Subcutaneous adipose tissue (tissue), 4 donors: Measurements from ENCODE around the gene ZNF584. TPM values are rescaled to one million over a fixed set of nuclear protein-coding genes. Genes with fewer than 3 reads are reported as not detected.

Experiments
- total RNA-seq, 4 donors: library from RNA; depleted of rRNA; stranded (reverse); fragments of >200 nt; gene quantifications; one replicate each; pipeline ENCODE4 v1.1.0, GENCODE V29; 2016
- TF ChIP-seq, protein P1 (sequence below): fragments of 450-650 bp; IDR thresholded peaks from one replicate; pipeline ENCODE4 v1.5.1; 2016; ENCODE audit warnings: low read depth, mild to moderate bottlenecking, control low read depth, antibody characterized with exemption, moderate library complexity

Gene ZNF584
- total RNA-seq, 4 donors from 2014 or later: 4.7 to 9.5 (median 8.4) TPM

DNA sequence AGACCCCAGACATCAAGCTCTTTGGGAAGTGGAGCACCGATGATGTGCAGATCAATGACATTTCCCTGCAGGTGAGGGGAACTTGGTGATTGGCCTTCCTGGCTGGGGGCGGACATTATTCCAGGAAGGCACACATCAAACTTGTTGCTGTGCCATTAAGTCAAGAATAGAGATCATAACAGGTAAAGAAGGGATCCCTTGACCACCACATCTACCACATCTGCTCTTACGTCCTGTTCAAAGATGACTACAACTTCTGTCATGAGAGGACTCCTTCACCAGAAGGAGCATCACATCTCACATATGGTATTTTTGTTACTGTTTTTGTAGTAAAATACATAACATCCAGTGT lies 20.3 kb upstream of the ZNF584 start:
- TF ChIP-seq, protein P1, sequence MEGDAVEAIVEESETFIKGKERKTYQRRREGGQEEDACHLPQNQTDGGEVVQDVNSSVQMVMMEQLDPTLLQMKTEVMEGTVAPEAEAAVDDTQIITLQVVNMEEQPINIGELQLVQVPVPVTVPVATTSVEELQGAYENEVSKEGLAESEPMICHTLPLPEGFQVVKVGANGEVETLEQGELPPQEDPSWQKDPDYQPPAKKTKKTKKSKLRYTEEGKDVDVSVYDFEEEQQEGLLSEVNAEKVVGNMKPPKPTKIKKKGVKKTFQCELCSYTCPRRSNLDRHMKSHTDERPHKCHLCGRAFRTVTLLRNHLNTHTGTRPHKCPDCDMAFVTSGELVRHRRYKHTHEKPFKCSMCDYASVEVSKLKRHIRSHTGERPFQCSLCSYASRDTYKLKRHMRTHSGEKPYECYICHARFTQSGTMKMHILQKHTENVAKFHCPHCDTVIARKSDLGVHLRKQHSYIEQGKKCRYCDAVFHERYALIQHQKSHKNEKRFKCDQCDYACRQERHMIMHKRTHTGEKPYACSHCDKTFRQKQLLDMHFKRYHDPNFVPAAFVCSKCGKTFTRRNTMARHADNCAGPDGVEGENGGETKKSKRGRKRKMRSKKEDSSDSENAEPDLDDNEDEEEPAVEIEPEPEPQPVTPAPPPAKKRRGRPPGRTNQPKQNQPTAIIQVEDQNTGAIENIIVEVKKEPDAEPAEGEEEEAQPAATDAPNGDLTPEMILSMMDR: no peak

DNA sequence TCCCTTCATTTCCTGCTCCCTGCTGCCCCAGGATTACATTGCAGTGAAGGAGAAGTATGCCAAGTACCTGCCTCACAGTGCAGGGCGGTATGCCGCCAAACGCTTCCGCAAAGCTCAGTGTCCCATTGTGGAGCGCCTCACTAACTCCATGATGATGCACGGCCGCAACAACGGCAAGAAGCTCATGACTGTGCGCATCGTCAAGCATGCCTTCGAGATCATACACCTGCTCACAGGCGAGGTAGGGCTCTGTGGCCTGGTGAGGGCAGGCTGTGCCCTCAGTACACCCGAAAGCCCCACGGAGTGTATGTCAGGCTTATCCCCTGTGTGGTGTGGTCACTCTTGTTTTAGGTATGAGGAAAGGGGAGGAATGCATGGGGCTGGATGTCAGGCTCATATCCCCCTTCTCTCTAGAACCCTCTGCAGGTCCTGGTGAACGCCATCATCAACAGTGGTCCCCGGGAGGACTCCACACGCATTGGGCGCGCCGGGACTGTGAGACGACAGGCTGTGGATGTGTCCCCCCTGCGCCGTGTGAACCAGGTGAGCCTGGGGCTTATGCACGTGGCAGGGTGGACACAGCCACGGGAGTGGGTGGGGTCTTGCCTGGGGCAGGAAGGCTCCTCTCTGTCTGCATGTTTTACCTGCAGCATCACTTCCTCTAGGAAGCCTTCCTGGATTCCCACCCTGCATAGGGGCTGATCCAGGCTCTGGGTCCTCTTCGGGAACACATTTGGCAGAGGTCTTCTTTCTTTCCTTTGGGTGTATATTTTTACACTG lies 15.3 kb upstream of the ZNF584 start:
- TF ChIP-seq, protein P1: no peak

DNA sequence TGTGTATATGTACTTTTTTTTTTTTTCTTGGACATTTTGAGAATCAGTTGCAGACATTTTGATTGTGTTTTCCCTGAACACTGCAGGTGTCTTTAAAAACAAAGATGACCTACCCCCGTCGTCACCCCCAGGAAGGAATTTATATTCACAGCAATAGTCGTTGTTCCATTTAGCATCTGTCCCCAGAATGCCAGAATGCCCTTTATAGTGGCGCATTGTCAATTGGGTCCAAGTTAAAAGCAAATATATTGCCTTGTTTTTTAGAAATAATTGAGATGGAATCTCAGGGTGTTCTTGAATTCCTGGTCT lies 14.8 kb upstream of the ZNF584 start:
- TF ChIP-seq, protein P1: no peak

DNA sequence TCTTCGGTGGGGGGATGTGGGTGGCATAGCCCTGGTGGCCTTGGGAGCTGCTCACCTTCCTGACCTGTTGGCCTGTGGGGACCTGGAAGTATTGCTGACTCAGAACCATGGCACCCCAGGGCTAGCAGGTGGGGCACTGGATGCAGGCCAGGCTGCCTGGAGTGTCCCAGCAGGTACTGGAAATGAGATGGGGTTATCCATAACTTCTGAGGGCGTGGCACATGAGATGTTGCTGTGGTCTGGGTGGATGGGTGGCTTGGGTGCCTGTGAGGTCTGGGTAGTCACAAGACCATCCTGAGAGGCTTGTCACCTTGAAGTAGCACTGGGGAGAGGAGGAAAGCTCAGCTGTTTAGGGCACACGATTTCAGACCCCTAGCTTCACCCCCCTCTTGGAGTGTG lies 13.6 kb upstream of the ZNF584 start:
- TF ChIP-seq, protein P1: no peak

DNA sequence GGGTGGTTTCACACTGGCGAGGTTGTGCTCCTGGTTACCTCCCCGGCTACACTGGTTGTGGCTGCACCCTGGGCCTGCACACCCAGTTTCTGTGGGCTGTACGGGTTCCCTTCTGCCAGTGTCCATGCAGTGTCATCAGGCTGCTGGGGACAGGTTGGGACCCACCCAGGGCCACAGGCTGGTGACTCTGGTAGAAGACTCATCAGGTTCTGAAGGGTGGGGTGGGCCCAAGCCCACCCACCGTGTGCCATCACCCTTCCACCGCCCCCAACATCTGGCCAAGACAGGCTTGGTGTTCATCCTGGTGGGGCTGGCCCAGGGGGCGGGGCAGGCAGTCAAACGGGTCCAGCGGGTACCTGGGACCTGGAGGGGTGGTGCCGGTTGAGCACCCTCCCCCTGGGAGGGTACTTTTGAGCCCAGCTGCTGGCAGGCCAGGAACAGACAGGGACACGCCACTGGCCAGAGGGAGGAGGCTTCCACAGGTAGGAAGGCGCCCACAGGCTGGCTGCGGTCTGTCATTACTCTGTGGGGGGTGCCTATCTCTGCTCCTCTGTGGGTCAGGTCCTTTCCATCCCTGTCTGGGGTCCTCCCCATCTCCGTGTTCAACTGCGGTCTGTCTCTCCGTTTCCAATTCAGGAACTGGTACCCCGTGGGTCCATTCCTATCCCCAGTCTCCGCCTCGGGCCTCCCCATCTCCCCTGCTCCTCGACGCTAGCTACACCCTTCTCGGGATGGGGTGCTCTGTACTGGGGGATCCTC lies 13.1 kb upstream of the ZNF584 start, which contains the start of gene RNF225:
RNF225 (plus strand) TSS at position 437 of the 759 bp plus-strand sequence. CDS start 434 bp downstream, outside the sequence.
- TF ChIP-seq, protein P1: no peak

DNA sequence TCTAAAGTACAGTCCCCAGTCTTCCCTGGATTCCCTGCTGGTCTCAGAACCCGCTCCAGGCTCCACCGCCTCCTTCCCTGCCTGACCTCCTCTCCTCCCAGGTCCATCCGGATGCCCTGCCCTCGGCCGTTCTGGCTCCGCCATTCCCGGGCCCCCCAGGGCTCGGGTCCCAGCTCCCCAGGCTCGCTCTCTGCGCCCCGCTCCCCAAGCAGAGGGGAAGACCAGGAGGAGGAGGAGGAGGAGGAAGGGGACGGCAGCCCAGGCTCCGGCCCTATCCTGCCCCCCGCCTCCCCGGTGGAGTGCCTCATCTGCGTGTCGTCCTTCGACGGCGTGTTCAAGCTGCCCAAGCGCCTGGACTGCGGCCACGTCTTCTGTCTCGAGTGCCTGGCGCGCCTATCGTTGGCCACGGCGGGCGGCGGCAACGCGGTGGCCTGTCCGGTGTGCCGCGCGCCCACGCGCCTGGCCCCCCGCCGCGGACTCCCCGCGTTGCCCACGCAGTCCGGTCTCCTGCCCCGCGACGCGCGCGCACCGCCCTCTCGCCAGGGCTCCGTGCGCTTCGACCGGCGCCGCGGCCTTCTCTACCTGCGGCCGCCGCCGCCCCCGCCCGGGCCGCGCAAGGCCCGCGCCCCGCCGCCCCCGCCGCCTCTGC lies 12.3 kb upstream of the ZNF584 start:
- TF ChIP-seq, protein P1: no peak
